Right atrium auricular region (tissue), 2 donors: ENCODE results near the gene POC1B. TPM values are rescaled to one million over a fixed set of nuclear protein-coding genes. Genes with fewer than 3 reads are reported as not detected.

Source experiments
- DNase-seq: peaks from one replicate; pipeline ENCODE4 v3.0.0-alpha.2; 2019; ENCODE audit warnings: low spot score
- H3K27ac ChIP-seq, 2 donors: fragments of 200-600 bp; sonication (generic); 1 replicate in 1 of 2; 2 replicates in 1 of 2; pipeline ENCODE4 v1.5.1; 2016 to 2019
- H3K27me3 ChIP-seq, 2 donors: fragments of 200-600 bp; sonication (generic); one replicate each; pipeline versions ENCODE4 v1.5.1 to v1.6.0; 2017 to 2019
- H3K36me3 ChIP-seq: fragments of 200-600 bp; sonication (generic); one replicate; pipeline ENCODE4 v1.5.1; 2016
- H3K4me1 ChIP-seq, 2 donors: fragments of 200-600 bp; sonication (generic); one replicate each; pipeline versions ENCODE4 v1.5.1 to v1.6.0; 2017 to 2019
- H3K4me3 ChIP-seq, 2 donors: fragments of 200-600 bp; sonication (generic); 1 replicate in 1 of 2; 2 replicates in 1 of 2; pipeline ENCODE4 v1.5.1; 2017 to 2019; ENCODE audit warnings: mild to moderate bottlenecking in 1 of 2, moderate library complexity in 1 of 2
- H3K9me3 ChIP-seq, 2 donors: fragments of 200-600 bp; sonication (generic); one replicate each; pipeline ENCODE4 v1.5.1; 2019
- CTCF ChIP-seq, 2 donors: fragments of 200-600 bp; sonication (generic); IDR thresholded peaks; one replicate each; pipeline ENCODE4 v1.5.1; 2019; ENCODE audit warnings: antibody characterized with exemption in 2 of 2
- total RNA-seq, 2 donors: library from RNA; depleted of rRNA; stranded (reverse); fragments of >200 nt; gene quantifications; one replicate each; pipeline ENCODE4 v1.1.0, GENCODE V29; 2016

The POC1B gene
- total RNA-seq, 2 donors from 2014 or later = 9.8 to 10.6 TPM

GRCh38 chr12:89401433-89402058 lies 124.3 kb downstream of the POC1B start:
- no peak overlapping the region for H3K4me3 ChIP-seq
- no peak for TF ChIP-seq CTCF (IDR thresholded peaks at IDR 0.05)
- no peaks in the 10 kb centered on the region for H3K9me3 ChIP-seq
- no peaks in the 10 kb centered on the region for H3K4me1 ChIP-seq
- no peak overlapping the region for H3K27ac ChIP-seq
- no peaks in the 10 kb centered on the region for H3K27me3 ChIP-seq
- DNase-seq = no peak
- no peaks in the 10 kb centered on the region for H3K36me3 ChIP-seq

GRCh38 chr12:89400415-89400814 lies 125.4 kb downstream of the POC1B start:
- DNase-seq = no peak
- Histone ChIP-seq H3K9me3 (no peaks in the 10 kb centered on the region), H3K36me3 (no peaks in the 10 kb centered on the region), H3K4me1 (no peaks in the 10 kb centered on the region), H3K4me3 (no peak overlapping the region), H3K27me3 (no peaks in the 10 kb centered on the region), H3K27ac (no peak overlapping the region)
- TF ChIP-seq CTCF (IDR thresholded peaks at IDR 0.05) = no peak

GRCh38 chr12:89395712-89396111 lies 130.1 kb downstream of the POC1B start:
- Histone ChIP-seq H3K27ac (peak overlapping the region in 1 of 2 donors; percentile 23), H3K4me3 (no peak overlapping the region), H3K27me3 (no peaks in the 10 kb centered on the region), H3K4me1 (peaks cover 0 to 9% of the 10 kb centered on the region in 2 donors), H3K9me3 (no peaks in the 10 kb centered on the region), H3K36me3 (no peaks in the 10 kb centered on the region)
- TF ChIP-seq CTCF (IDR thresholded peaks at IDR 0.05) = no peak
- no peak for DNase-seq

GRCh38 chr12:89393551-89394121 lies 132.2 kb downstream of the POC1B start:
- H3K4me1 ChIP-seq = peaks cover 0 to 26% of the 10 kb centered on the region in 2 donors
- TF ChIP-seq CTCF (IDR thresholded peaks at IDR 0.05) = no peak
- H3K36me3 ChIP-seq = no peaks in the 10 kb centered on the region
- no peak overlapping the region for H3K4me3 ChIP-seq
- no peak for DNase-seq
- peak overlapping the region in 1 of 2 donors; percentile 2 for H3K27ac ChIP-seq
- no peaks in the 10 kb centered on the region for H3K9me3 ChIP-seq
- no peaks in the 10 kb centered on the region for H3K27me3 ChIP-seq

- Histone ChIP-seq H3K9me3 (no peaks in the 10 kb centered on the region), H3K4me1 (peaks cover 0 to 26% of the 10 kb centered on the region in 2 donors), H3K36me3 (no peaks in the 10 kb centered on the region), H3K4me3 (no peak overlapping the region), H3K27ac (no peak overlapping the region), H3K27me3 (no peaks in the 10 kb centered on the region)
- TF ChIP-seq CTCF (IDR thresholded peaks at IDR 0.05) = no peak
- DNase-seq = no peak
Measured at GRCh38 chr12:89392391-89392790, 133.5 kb downstream of the POC1B start.
